ENCODE results near the gene TTLL8. TPM values are rescaled to one million over a fixed set of nuclear protein-coding genes. Genes with fewer than 3 reads are reported as not detected.
A peak's percentile ranks its signal among the peaks of the same experiment; 100 is the strongest.

Gene TTLL8
- total and polyA plus RNA-seq, 2 of the 8 experiments (the other 6 are each of a cell fraction or from before 2014, with no cell fraction given) = not detected

DNA sequence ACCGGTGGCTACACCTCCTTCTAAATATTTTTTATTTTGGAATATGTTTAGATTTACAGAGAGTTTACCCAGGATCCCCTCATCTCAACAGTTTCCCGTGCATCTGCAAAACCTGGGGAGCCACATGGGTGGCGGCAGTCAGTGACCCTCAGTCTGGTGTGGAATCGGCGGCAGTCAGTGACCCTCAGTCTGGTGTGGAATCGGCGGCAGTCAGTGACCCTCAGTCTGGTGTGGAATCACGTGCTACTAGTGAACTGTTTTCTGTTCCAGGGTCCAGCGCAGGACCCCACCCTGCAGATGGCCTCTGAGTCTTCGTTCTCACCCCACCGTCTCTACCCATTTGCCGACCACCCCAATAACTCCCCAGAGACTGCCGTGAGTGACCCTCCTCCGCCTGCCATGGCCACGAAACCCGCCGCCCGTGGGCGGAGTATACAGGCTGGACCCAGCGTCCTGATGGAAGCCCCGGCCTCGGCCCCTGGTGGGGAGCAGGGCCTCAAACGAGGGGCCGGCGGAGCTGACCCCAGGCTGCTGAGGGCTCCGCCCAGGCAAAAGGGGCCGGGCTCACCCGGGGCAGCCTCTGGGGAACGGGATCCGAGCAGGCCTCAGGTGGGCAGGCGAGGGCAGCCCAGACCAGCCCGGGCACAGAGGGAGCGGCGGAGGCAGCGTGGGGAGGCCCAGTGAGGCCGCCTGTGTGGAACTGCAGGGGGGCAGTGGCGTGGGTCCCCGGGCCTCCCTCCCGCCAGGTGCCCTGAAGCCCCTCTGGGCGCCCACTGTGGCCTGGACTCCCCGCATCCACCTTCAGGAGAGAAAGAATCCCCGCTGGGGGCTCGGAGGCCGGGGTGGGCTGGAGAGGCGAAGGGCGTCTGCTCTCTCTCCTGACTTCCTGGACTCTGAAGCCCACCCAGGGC, 48.1 kb downstream of the TTLL8 start:
- no peak for FAIRE-seq
- peaks cover 15 to 50% (median 38%) of the 10 kb centered on the region in 4 experiments for H3K27me3 ChIP-seq (replicated peaks in 1 of 4; ENCODE audit: control insufficient read depth in 3 of 4, extremely low read depth in 1 of 4, insufficient read depth in 3 of 4, low read length in 3 of 4)
- H4K5ac ChIP-seq (ENCODE audit: insufficient read length, low read depth, low read length) = no peak overlapping the region
- ChIA-PET CTCF (ENCODE audit: partially characterized antibody) (interaction anchor here (0.9 to 1.6 kb wide), 4 partner anchors 17 to 50 kb away, joined by 3 to 8 read pairs (median 6); no protein-coding TSS in a partner anchor), POLR2A (ENCODE audit: partially characterized antibody) (no interaction called here)
- H3K56ac ChIP-seq (replicated peaks; ENCODE audit: insufficient read length, low read depth, low read length) = no peak overlapping the region
- H3K9ac ChIP-seq (replicated peaks in 1 of 4; ENCODE audit: extremely low read depth in 1 of 4, low read depth in 3 of 4, low read length in 3 of 4) = no peak overlapping the region
- H3K4me2 ChIP-seq (ENCODE audit: insufficient read depth in 1 of 2, low read depth in 2 of 2, low read length in 2 of 2) = peak overlapping the region; percentile 26 to 56
- 81% methylated on average over 32 of the region's 46 CpGs; no CpG with 5 or more reads in 1 of the 2 experiments for WGBS, 2 experiments (ENCODE audit: extremely low coverage in 1 of 2, insufficient coverage in 1 of 2, insufficient read length in 1 of 2, insufficient replicate concordance in 2 of 2, low coverage in 1 of 2, low lambda C conversion rate in 2 of 2, missing lambda C conversion rate in 1 of 2)
- no peak overlapping the region for H3K23ac ChIP-seq (ENCODE audit: insufficient read length)
- peaks cover 0 to 2% of the 10 kb centered on the region in 2 experiments for H4K20me1 ChIP-seq (replicated peaks in 1 of 2; ENCODE audit: control insufficient read depth in 1 of 2, insufficient read depth in 2 of 2, low read length in 2 of 2)
- H2BK20ac ChIP-seq (ENCODE audit: low read length) = no peak overlapping the region
- H4K91ac ChIP-seq (replicated peaks; ENCODE audit: insufficient read length, low read length) = no peak overlapping the region
- H3K14ac ChIP-seq (ENCODE audit: insufficient read length) = no peak overlapping the region
- peak overlapping the region; percentile 61; the same call in 1 of the 2 replicates for H2BK15ac ChIP-seq (ENCODE audit: low read length)
- H3K79me2 ChIP-seq (ENCODE audit: control insufficient read depth in 1 of 2, insufficient read depth in 2 of 2, low read length in 2 of 2) = no peaks in the 10 kb centered on the region
- no peak overlapping the region for H2AK5ac ChIP-seq (ENCODE audit: low read depth, low read length)
- H3K4me1 ChIP-seq (replicated peaks in 1 of 4; ENCODE audit: control insufficient read depth in 3 of 4, insufficient read depth in 4 of 4, low read length in 3 of 4) = peaks cover 0 to 25% (median 16%) of the 10 kb centered on the region in 4 experiments; a peak in 6 of 7 replicates
- no peaks in the 10 kb centered on the region for H3K36me3 ChIP-seq (ENCODE audit: control insufficient read depth in 2 of 4, insufficient read depth in 4 of 4, low read length in 3 of 4)
- no peaks in the 10 kb centered on the region for H3K9me3 ChIP-seq (ENCODE audit: insufficient read depth in 2 of 2, low read depth in 1 of 2, low read length in 1 of 2)
- H2BK12ac ChIP-seq (ENCODE audit: low read depth, low read length) = no peak overlapping the region
- peak overlapping the region in 1 of 4 experiments; percentile 51; a peak in 2 of 8 replicates for H3K4me3 ChIP-seq (ENCODE audit: extremely low read depth in 1 of 4, insufficient read depth in 2 of 4, low read depth in 3 of 4, low read length in 4 of 4)
- no peaks in the 10 kb centered on the region; the same call in 1 of the 2 replicates for H3K79me1 ChIP-seq (ENCODE audit: low read depth, low read length)
- no peak overlapping the region for H2AFZ ChIP-seq (ENCODE audit: low read length)
- peak in 1 of 2 experiments; percentile 49 for DNase-seq (ENCODE audit: low read depth in 1 of 2, low spot score in 2 of 2)
- no peak overlapping the region; the same call in 1 of the 2 replicates for H4K8ac ChIP-seq (ENCODE audit: extremely low read depth, insufficient read depth, low read length)
- no peak overlapping the region for H3K27ac ChIP-seq (ENCODE audit: low read depth, low read length)
- H3K18ac ChIP-seq (ENCODE audit: extremely low read depth, low read length) = no peak overlapping the region; the same call in 1 of the 2 replicates
- H2BK120ac ChIP-seq (replicated peaks; ENCODE audit: low read depth, low read length) = no peak overlapping the region
- peaks cover 8% of the 10 kb centered on the region; the same call in 1 of the 2 replicates for H3K23me2 ChIP-seq (ENCODE audit: low read depth, low read length)
- H3K4ac ChIP-seq (replicated peaks; ENCODE audit: insufficient read length, low read depth, low read length) = no peak overlapping the region
- no peak overlapping the region for H2BK5ac ChIP-seq (ENCODE audit: low read depth, low read length)
- TF ChIP-seq SAP30 (IDR thresholded peaks at IDR 0.05; ENCODE audit: insufficient read depth, insufficient replicate concordance, low read length) (no peak), POLR2A (IDR thresholded peaks at IDR 0.05; ENCODE audit: control extremely low read depth in 1 of 2, low read depth in 2 of 2, low read length in 2 of 2) (no peak), EP300 (IDR thresholded peaks at IDR 0.05; ENCODE audit: borderline replicate concordance in 1 of 2, low read depth in 2 of 2, low read length in 2 of 2) (no peak), SP4 (IDR thresholded peaks at IDR 0.05; ENCODE audit: low read length) (no peak), CEBPB (IDR thresholded peaks at IDR 0.05; ENCODE audit: low read depth, low read length) (no peak), MAFK (IDR thresholded peaks at IDR 0.05; ENCODE audit: low read depth, low read length) (no peak), CHD1 (IDR thresholded peaks at IDR 0.05; ENCODE audit: low read depth, low read length) (no peak), ZNF274 (IDR thresholded peaks at IDR 0.05; ENCODE audit: borderline replicate concordance, extremely low read depth, low read length) (no peak), TAF7 (optimal IDR thresholded peaks at IDR 0.05; ENCODE audit: borderline replicate concordance, low read depth, low read length) (no peak), TAF1 (IDR thresholded peaks at IDR 0.05; ENCODE audit: low read depth, low read length) (no peak), CREB1 (IDR thresholded peaks at IDR 0.05) (no peak)
- TF ChIP-seq, protein P1, sequence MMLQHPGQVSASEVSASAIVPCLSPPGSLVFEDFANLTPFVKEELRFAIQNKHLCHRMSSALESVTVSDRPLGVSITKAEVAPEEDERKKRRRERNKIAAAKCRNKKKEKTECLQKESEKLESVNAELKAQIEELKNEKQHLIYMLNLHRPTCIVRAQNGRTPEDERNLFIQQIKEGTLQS (IDR thresholded peaks at IDR 0.05; ENCODE audit: insufficient read depth, low read depth, low read length) = no peak

Data from H1 (cell line).